ENCODE results near the gene TYMP.
A peak's percentile ranks its signal among the peaks of the same experiment; 100 is the strongest.
"Not testable (repeated sequence)": the region's sequence is repeated elsewhere in the genome, so short reads cannot be mapped to it uniquely, and the experiment has no call there.

TYMP gene

DNA sequence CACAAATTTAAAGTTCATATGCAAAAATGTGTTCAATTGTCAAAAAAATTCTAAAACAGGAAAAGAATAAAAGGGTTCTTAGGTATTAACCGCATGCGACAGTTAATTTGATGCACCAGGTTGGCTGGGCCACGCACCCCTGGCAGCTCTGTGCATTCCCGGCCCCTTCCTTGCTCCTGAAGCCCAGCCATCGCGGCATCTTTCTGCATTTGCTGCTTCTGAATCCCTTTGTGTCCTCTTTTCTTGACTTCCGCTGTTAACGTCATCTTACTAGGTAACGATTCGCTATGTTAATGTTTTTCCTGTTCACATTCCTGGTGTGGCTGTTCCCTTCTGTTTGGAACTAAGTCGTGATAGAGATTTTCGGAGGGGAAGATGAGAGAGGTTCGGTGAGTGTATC lies 8.0 kb upstream of the TYMP start:
- no peak for DNase-seq

DNA sequence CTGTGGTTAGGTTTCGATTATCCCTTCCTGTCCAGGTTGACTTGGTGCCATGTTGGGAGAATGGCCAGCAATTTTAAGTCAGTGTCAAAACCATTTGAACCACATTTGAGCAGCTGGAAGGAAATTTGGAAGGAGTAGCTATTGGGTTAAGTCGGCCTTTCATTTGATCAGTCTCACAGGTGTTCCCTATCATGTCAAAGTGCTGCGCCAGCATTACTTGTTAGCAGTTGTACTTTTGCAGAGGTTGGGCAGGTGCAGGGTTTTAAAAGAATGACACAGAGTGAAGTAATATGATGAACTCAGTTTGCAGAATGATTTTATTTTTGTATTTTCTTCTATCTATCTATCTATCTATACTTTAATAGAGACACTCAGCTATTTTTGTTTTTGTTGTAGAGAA lies 6.4 kb upstream of the TYMP start:
- no peak for DNase-seq

DNA sequence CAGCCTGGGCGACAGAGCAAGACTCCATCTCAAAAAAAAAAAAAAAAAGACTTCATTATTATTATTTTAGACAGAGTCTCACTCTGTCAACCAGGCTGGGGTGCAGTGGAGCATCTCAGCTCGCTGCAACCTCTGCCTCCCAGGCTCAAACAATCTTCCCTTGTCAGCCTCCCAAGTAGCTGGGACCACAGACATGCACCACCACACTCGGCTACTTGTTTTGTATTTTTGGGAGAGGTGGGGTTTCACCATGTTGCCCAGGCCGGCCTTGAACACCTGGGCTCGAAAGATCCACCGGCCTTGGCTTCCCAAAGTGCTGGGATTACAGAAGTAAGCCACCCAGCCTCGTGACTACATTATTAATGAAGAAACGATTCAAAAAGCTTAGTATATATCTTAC lies 5.3 kb upstream of the TYMP start:
- no peak for DNase-seq

DNA sequence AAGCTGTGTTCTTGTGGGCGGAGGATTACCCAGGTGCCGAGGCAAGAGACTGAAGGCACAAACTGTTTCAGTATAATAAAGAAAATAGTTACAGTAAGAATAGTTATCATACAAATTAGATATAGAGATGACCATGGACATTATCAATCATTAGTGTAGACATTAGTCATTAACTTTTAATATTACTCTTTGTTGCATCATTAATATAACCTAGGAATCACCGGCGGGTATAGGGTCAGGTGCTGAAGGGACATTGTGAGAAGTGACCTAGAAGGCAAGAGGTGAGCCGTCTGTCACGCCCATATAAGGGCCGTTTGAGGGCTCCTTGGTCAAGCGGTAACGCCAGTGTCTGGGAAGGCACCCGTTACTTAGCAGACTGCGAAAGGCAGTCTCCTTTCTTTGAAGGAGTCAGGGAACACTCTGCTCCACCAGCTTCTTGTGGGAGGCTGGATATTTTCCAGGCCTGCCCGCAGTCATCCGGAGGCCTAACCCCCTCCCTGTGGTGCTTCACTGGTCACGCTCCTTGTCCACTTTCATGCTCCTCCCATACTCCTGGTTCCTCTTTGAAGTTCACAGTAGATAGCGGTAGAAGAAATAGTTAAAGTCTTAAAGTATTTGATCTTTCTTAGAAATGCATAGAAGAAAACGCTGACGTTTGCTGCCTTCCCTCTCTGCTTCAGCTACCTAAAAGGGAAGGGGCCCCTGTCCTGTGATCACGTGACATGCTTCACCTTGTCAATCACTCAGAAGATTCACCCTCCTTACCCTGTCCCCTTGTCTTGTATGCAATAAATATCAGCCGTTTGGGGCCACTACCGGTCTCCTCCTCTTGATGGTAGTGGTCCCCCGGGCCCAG lies 4.3 kb upstream of the TYMP start:
- DNase-seq: not testable (repeated sequence)

DNA sequence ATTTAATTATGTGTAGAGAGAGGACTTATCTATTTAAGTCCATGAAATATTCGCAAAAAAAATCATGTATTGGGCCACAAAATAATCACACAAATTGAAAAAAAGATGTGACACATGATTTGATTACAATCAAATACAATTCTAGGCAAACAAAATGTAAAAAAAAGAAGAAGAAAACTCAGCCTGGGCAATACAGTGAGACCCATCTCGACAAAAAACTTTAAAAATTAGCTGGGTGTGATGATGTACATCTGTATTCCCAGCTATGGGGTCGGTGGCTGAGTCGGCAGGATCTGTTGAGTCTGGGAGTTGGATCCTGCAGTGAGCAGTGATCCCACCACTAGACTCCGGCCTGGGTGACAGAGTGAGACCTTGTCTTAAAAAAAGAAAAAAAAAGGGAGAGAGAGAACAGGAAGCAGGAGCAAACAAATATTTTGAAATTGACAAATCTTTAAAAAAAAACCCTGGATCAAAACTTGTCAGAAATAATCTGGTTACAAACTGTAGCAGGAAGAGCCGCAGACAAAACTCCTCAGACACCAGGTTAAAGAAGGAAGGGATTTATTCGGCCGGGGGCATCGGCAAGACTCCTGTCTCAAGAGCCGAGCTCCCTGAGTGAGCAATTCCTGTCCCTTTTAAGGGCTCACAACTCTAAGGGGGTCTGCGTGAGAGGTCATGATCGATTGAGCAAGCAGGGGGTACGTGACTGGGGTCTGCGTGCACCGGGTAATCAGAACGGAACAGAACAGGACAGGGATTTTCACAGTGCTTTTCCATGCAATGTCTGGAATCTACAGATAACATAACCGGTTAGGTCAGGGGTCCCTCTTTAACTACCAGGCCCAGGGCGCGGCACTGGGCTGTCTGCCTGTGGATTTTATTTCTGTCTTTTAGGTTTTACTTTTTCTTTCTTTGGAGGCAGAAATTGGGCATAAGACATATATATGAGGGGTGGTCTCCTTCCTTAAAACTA lies 3.3 kb upstream of the TYMP start:
- no peak for DNase-seq

DNA sequence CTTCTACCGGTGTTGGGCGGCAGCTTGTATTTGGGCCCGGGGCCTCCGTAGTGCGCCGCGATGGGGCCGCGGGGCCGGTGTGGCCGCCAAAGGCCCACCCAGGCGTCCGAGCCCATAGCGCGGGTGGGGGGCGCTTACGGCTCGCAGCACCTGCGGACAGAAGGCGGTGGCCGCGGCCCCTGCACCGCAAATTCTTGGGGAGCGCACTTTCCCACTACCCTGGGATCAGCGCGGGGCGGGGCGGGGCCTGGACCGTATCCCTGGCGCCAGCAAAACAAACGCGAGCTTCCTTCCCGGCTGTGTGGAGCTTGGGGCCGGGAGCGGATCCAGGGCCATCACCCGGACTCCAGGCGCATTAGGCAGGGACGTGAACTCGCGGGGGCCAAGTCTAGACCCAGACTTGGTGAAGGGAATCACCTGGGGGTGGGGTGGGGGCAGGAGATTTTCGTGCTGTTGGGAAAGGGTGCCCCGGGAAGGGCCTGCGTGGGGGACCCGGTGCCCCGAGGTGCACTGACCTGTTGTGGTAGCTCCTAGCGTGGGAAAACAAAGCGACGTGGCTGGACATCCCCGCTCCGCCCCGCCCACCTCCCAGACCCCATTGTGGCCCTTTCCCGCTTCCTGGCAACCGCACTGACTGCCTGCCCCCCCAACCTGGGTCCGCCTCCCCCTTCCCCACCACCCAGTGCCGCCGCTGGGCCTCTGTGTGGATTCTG lies 2.3 kb upstream of the TYMP start:
- DNase-seq: no peak

DNA sequence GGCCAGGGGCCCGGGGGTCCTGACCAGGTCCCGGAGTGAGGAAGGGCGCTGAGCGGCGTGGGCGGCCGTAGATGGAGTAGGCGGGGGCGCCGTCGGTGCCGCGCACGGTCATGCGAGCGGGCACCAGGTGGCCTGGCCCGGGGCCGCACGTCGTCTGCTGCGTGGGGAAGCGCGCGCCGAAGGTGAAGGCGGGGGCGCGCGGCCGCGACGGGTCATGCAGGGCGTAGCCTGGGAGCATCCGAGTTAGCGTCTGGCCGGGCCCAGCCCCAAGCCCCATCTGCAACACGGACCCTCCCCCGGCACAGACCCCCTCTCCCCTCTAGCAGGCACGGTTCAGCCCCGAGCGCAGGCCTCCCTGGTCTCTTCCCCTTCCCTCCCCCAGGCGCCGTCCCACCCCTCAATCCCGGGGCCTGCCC lies 1.7 kb upstream of the TYMP start:
- no peak for DNase-seq

DNA sequence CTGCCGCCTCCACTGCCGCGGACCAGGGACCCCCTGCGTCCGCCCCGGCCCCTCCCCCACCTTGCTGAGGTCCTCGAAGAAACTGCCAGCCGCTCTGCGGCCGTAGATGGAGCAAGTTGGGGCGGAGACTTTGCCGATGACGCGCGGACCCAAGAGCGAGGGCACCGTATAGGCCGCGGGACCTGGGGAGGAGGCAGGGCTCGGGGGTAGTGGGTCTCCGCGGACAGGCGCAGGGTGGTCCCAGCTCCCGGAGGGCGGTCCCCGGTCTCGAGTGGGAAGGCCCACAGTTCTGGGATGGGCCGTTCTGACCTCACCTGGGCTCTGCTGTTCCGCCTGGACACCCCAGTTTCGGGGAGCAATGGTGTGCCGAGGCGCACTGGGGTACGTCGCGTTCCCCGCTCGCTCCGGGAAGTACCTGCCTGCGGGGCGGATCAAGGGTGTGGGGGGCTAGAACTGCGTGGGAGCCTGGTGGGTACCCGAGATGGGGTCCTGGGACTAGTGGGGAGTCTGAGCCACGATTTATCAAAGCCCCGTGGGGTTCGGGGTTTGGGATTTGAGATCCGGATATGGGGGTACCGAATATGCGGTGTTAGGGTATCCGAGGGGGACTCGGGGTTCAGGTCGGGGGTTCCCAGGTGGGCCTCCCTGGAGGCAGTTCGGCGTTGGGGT lies 1.2 kb upstream of the TYMP start:
- DNase-seq: no peak

DNA sequence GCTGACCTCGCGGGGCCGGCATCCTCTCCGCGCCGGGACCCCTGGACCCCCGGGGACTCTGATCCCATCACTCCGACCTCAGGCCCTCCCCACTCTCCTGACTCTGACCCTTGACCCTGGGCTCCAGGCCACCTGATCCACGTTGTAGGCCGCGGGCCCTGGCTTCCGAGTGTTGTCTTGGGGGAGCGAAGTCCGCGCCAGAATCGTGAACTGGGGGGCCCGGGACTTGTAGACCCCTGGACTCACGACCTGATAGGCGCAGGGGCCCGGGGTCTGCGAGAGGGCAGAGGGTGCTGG lies 716 bp upstream of the TYMP start:
- DNase-seq: no peak

DNA sequence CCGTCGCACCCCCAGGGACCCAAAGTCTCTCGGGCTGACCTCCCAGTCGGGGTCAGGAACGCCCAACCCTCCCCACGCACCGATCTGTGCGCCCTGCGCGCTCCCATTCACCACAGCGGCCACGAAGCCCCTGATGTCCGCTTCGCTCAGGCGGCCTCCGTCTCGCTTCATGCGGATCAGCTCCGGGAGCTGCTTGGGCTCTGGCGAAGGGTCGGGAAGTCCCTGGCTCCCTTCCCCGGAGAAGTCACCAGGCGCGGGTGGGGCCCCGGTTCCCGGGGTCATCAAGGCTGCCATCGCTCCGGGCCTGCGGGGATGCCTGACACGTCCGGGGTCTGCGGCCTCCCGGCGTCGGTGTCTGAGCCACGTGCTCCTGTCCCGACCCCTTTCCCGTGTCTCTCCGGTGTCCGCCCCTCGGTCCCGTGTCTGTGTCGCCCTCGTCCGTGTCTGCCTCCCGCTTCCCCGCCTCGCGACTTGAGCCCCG lies 356 bp downstream of the TYMP start:
- DNase-seq: no peak

DNA sequence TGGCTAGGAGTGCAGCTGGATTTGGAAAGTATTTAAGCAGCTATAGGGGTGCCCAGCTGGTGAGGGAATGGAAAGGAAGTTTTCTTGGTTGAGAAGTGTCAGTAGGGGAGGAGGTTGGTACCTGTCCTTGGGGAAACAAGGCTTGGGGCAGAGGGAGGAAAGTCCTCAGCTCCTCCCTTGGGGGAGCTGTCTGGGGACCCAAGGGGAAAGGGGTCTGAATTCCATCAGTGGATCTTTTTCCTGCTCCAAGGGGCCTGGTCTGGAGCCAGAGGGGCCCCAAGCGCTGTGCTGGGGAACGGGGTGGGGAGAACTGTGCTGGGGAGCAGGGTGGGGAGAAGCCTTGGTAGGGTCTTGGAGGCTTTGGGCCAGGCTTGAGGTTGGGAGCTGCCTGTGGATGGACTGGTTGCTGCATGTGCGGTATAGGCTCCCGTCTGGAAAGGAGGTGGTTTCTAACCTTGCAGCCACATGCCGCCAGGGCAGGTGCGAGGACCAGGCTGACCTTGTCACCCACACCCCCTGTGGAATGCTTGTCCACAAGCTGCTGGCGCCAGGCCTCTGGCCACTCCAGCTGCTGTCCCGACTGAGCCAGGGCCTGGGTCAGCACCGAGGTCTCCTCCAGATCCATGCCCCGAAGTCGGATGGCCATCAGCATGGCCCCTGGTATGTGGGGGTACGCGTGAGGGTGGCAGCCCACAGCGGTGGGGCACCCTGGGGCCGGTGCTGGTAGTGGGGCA lies 963 bp downstream of the TYMP start:
- DNase-seq: no peak

DNA sequence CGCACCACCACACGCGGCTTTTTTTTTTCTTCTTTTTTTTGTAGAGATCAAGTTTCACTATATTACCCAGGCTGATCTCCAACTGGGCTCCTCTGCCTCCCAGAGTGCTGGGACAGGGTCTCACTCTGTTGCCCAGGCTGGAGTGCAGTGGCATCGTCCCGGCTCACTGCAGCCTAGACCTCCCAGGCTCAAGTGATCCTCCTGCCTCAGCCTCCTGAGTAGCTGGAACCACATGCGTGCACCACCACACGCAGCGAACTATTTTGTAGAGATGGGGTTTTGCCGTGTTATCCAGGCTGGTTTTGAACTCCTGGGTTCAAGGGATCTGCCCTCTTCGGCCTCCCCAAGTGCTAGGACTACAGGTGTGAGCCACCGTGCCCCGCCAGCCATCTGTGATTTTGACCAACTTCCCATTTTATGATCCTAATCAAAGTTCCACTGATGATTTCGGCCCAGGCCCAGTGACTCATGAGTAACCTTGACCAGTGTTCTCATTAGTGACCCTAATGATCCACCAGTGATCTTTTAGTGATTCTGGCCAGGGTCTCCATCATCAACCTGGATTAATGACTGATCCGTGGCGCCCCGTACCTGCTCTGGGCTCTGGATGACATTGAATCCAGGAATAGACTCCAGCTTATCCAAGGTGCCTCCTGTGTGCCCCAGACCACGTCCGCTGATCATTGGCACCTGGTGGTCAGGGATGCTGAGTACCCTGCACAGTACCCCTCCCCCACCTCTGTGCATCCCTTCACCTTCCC lies 1.7 kb downstream of the TYMP start:
- no peak for DNase-seq

DNA sequence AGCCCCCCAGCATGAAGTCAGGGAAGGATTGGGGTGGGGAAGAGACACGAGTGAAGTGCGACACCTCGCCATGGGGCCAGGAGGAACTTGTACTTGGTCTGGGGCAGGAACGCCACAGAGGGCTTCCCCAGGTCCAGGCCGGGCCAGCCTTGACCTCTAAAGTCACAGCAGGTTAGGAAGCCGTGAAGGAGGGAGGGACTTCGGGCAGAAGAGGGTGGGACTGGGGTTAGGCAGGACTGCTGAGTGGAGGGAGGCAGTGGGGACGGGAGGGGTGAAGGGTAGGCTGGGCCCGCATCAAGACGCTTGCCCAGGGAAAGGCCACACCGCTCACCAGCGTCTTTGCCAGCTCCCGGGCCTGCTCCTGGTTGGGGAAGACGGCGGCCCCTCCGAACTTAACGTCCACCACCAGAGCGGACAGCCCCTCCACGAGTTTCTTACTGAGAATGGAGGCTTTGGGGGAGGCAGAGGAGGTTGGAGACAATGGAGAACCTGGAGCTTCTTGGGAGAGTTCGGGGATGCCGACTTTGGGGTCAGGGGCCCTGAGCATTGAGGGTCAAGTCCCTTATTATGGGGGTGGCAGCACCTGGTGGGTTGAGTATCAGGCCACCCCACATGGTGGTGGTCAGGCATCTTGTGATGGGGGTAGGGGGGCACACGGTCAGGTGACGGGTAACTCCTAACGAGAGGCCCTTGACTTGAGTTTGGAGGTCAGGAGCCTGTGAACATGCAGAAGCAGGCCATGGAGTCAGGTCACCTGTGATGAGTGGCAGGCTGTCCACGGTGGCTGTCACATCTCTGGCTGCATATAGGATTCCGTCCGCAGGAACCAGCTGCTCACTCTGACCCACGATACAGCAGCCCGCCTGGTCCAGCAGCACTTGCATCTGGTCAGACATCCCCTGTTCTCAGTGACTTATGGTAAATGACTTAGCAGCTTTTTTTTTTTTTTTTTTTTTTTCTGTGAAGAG lies 2.7 kb downstream of the TYMP start:
- no peak for DNase-seq

DNA sequence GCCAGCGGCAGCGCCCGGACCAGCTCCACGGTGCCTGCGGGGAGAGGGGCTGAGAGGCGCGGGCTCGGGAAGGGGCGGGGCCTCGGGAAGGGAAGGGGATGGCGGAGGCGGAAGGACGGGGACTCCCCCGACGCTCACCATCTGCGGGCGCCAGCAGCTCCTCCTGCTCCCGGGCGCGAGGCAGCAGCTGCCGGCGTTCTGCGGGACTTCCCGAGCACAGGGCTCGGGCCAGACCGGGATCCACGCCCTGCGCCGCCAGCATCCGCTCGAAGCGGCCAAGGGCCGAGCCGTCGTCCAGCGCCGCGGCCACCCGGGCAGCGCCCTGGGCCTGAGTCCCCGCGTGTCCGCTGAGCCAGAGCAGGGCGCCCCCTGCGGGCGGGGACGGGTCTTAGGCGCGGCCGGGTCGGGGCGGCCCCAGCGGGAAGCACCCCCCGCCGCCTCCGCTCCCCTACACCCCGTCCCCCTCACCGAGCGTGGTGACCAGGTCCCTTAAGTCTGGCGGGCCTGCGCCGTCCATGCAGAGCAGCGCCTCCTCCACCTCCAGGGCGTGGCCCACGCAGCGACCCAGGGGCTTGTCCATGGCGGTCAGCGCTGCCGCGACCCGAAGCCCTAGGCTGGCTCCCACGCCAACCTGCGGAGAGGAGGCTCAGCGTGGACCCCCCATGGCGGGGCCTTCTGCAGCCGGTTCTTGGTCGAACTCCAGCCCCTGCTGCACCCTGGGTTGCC lies 3.5 kb downstream of the TYMP start:
- peak; percentile 65 for DNase-seq

DNA sequence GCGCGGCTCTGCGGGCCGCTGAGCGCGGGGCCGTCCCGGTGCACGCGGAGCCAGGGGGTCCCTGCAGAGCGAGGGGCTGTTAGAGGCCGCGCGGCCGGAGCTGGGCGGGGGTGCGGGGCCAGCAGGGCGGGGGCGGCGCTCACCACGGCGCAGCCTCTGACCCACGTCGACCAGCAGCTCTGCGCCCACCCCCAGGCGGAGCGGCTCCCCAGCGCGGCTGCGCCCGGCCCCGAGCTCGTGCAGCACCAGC lies 4.0 kb downstream of the TYMP start:
- DNase-seq: no peak

DNA sequence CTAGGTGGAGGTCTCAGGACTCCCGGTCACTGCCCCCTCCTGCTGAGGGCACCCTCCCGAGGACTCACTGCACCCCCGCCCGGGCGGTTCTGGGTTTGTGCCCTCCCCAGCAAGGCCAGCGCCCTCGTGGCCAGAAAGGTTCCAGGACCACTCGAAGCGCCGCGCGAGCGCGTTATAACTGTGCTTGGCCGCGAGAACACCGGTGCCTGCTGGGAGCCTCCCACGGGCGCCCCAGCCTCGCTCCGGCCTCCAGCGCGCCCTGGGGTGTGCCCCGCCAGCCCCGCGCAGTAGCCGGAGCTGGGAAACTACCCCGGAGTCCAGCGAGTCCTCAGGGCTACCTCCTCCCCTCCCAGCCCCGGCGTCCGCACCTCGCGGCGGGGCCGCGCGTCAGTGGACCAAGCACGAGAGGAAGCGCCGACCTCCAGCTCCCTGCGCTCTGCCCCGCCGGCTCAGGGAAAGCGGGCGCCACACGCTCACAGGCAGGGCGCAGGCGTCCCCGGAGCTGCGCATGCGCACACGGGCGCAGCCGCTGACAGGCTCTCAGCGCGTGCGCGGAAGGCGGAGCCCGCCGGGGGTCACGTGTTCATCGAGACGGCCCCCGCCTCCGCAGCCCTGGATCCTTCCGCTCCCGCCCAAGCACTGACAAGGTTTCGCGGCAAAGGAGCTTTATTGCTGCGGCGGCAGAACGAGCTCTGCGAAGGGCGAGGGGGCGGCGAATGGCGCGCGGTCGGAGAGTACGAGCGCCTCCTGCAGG lies 4.5 kb downstream of the TYMP start, which contains the start of gene SCO2:
Gene SCO2 (minus strand): TSS at position 495 of the 754 bp plus-strand sequence. CDS start 1,187 bp downstream, outside the sequence.
- DNase-seq: peak; percentile 94

DNA sequence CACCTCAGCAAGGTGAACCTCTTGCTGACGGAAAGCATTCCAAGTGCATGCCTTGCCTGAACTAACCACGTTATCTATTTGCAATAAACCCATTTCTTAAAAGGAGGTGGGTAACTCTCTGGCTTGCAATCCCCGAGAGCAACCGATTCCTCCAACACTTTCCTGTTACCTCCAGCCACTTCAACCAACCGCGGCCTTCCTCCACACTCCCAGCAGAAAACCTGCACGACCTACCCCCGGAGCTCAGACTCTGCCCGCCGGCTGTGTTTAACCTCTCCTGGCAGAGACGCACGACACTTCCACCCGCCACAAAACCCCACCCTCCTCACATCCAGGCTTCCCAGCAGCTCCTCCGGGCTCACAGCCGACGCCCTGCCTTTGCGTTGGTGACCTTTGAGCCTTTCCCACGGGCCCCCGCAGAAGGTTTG lies 5.1 kb downstream of the TYMP start:
- peak; percentile 12 for DNase-seq
